ENCODE data around the gene LRRC4B.
A peak's percentile ranks its signal among the peaks of the same experiment; 100 is the strongest.
"Not testable (repeated sequence)": the region's sequence is repeated elsewhere in the genome, so short reads cannot be mapped to it uniquely, and the experiment has no call there.

DNA sequence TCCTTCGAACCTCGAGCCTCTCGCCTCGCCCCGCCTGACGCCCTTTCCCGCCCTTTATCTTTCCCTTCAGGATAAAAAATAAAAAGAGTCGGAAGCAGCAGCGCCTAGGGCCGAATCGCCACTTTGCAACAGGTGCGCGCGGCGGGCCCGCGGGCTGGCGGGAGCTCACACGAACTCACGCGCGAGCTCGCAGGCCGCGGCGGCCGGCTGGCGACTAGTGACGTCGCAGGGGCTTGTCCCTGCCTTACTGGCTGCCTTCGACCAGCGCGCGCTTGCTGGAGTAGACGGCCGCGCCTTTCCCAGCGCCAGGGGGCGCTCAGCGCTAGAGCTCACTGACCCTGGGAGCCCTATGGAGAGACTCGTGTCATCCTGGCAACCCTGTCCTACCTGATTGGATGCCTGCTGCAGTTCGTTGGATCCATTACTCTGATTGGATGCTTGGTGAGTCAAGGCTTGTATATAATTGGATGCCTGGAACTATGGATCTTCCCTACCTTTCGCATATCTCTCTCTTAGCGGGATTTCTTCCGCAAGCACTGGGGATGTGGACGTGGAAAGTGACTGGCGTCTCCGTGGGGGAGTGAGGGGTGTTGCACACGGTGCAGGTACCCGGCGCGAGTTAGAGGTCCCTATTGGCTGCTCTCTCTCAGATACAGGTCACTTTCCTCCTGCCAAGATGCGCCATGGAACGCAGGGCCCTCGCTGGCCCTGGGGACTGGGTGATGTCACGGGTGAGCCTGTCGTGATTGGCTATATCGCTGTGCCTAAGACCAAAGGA, 38.0 kb upstream of the LRRC4B start:
- TF ChIP-seq, protein P1, sequence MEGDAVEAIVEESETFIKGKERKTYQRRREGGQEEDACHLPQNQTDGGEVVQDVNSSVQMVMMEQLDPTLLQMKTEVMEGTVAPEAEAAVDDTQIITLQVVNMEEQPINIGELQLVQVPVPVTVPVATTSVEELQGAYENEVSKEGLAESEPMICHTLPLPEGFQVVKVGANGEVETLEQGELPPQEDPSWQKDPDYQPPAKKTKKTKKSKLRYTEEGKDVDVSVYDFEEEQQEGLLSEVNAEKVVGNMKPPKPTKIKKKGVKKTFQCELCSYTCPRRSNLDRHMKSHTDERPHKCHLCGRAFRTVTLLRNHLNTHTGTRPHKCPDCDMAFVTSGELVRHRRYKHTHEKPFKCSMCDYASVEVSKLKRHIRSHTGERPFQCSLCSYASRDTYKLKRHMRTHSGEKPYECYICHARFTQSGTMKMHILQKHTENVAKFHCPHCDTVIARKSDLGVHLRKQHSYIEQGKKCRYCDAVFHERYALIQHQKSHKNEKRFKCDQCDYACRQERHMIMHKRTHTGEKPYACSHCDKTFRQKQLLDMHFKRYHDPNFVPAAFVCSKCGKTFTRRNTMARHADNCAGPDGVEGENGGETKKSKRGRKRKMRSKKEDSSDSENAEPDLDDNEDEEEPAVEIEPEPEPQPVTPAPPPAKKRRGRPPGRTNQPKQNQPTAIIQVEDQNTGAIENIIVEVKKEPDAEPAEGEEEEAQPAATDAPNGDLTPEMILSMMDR (IDR thresholded peaks at IDR 0.05): peak in 1 of 3 experiments; percentile 21
- TF ChIP-seq POLR2A (IDR thresholded peaks at IDR 0.05): not testable (repeated sequence)
